Non-pigmented ciliary epithelial cell (primary cell): ENCODE measurements around the gene LTBP1.
"Not testable (repeated sequence)": the region's sequence is repeated elsewhere in the genome, so short reads cannot be mapped to it uniquely, and the experiment has no call there.

Experiments used
- DNase-seq: peaks from one replicate; pipeline ENCODE4 v3.0.0-alpha.2; 2010; ENCODE audit warnings: low read depth

LTBP1 gene

DNA sequence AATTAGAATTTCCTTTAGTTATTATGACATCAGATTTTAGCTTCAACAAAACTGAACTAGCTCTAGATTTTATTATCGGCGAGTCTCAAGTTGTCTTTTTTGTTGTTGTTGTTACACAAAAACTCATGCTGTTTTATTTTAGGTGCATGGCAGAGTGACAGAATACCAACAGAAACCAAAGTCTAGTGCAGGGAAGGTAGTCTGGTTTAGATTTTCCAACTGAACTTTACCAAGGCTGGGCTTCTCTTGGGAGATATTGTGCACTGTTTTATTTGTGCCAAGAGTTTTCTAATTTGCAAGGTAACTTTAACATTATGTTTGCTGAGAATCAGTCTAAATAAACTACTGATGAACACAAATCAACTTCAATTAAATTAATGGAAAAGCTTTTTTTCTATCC is 486.1 kb downstream of the LTBP1 start:
- no peak for DNase-seq

- no peak for DNase-seq
Observed at GRCh38 chr2:33433279-33434235, 486.8 kb downstream of the LTBP1 start.

DNA sequence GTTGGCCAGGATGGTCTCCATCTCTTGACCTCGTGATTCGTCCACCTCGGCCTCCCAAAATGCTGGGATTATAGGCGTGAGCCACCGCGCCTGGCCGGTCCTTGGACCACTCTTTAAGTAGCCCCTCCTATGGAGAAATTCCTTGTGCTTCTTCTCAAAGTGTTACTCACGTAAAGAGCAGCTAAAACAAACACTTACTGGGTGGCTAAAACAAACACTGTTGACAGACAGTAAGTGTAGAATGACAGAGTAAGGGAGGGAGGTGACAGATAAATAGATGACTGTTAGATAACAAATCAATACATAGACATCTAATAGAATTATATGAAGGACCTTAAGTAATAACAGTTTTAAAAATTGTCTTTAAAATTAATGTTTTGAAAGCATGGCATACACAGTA is 488.8 kb downstream of the LTBP1 start:
- no peak for DNase-seq

- no peak for DNase-seq
Observed at GRCh38 chr2:33436083-33436482, 489.3 kb downstream of the LTBP1 start.

GRCh38 chr2:33437297-33437696 is 490.5 kb downstream of the LTBP1 start:
- DNase-seq = peak; percentile 73

DNA sequence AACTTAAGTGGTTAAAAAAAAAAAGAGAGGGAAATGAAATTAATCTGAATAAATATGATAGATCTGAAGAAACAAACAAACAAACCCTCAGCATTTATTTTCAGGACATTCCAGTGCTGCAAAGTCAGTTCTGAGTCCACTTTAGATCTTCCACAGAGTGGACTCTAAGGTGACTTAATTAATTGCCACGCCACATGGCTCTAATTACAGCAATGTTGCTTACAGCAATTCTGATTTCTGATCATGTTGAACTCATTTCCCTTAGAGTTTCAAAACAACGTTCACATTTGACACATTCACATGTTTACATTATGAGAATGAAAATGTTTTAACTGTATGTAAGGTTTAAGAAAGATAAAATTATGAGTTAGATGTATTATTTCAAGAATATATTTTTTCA is 491.1 kb downstream of the LTBP1 start:
- DNase-seq = no peak

DNA sequence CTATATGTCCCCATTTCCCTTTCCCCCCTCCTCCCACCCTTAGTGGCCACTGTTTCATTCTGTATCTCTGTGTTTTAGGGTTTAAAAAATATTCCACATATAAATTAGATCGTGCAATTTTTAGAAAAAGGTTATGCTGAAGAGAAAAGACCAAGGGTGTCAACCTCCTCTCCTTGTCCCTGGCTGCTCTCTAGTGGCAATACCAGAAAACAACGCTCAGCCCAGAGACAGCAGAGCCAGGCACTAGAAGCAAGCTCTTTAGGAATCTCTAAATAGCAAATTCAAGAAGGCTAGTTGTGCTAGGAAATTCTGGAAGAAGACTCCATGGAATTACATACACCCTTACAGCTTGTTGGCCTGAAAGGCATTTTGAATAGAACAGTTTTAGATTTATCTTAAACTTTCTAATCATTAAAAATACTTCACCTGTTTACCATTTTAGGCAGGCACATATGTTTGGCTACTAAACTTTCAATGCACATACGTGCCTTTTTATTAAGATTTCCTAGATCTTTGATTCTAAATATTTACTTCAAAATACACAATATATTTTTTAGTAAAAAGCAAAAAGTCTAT is 494.6 kb downstream of the LTBP1 start:
- DNase-seq = peak; percentile 28

- not testable (repeated sequence) for DNase-seq
Observed at GRCh38 chr2:33442052-33442451, 495.3 kb downstream of the LTBP1 start.

DNA sequence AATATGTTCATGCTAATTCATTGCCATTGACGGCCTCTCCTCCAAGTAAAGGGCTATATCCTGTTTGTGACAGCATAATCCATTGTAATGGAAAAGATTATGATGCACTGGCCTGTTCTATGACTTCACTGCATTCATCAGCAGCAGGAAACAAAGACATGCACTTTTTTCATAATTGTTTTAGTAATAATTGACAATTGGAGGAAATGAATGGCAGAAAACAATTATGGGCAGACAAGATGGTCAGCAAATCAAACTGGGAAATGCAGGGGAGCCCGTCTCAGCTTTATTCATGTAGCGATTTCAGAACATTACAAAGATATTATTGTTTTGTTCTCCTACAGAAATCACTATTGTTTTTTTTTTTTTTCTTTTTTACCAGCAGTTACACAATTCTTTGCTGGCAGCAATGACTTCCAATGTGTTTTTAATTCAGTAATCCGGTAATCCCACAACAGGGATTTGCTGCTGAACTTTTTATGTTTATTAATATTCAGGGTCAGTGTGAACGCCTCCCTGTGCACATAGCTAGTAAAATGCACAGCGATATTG is 495.9 kb downstream of the LTBP1 start:
- no peak for DNase-seq

- DNase-seq = no peak
Observed at GRCh38 chr2:33443274-33443829, 496.6 kb downstream of the LTBP1 start.

- DNase-seq = no peak
Observed at GRCh38 chr2:33444967-33445366, 498.2 kb downstream of the LTBP1 start.

GRCh38 chr2:33448220-33448899 is 501.6 kb downstream of the LTBP1 start:
- no peak for DNase-seq
